Measurements from ENCODE around the gene AHCYL1. TPM values are rescaled to one million over a fixed set of nuclear protein-coding genes. Genes with fewer than 3 reads are reported as not detected.
"Not testable (repeated sequence)": the region's sequence is repeated elsewhere in the genome, so short reads cannot be mapped to it uniquely, and the experiment has no call there.

Gene AHCYL1
- total and polyA plus RNA-seq, 10 donors, result 16.2 to 65.3 (median 50.0) TPM

DNA sequence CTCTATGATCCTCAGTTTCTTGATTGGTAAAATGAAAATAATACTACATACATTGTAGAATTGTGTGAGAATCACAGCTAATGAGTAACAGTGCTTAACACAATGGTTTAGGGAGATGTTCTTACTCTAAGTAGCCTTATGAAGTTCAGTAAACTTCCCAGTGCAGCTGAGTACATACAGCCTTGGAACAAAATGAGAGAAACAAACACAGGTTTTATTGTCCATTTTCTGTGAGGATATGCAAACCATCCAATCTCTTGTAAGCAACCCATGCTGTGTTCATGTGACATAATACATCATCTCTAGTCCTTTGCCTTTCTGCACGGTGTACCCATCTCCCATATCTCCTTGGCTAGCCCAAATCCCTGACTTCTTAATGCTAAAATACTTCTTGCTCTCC is 35.2 kb downstream of the AHCYL1 start:
- Histone ChIP-seq H3K4me1 (peaks cover 0 to 5% (median 0%) of the 10 kb centered on the region in 6 donors), H3K27me3 (replicated peaks in 1 of 7) (no peaks in the 10 kb centered on the region), H3K27ac (no peak overlapping the region), H3K36me3 (peaks cover 11 to 100% (median 87%) of the 10 kb centered on the region in 6 donors), H3K4me3 (no peak overlapping the region), H3K9me3 (no peaks in the 10 kb centered on the region)
- DNase-seq, result no peak
- TF ChIP-seq, protein P1, sequence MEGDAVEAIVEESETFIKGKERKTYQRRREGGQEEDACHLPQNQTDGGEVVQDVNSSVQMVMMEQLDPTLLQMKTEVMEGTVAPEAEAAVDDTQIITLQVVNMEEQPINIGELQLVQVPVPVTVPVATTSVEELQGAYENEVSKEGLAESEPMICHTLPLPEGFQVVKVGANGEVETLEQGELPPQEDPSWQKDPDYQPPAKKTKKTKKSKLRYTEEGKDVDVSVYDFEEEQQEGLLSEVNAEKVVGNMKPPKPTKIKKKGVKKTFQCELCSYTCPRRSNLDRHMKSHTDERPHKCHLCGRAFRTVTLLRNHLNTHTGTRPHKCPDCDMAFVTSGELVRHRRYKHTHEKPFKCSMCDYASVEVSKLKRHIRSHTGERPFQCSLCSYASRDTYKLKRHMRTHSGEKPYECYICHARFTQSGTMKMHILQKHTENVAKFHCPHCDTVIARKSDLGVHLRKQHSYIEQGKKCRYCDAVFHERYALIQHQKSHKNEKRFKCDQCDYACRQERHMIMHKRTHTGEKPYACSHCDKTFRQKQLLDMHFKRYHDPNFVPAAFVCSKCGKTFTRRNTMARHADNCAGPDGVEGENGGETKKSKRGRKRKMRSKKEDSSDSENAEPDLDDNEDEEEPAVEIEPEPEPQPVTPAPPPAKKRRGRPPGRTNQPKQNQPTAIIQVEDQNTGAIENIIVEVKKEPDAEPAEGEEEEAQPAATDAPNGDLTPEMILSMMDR (IDR thresholded peaks at IDR 0.05 in 8 of 11, conservative IDR thresholded peaks at IDR 0.05 in 3 of 11), result no peak
- 91 to 97% (median 95%) methylated on average over 1 of the region's 1 CpG for WGBS, 5 donors
- intact Hi-C loops (cut with DNase I; ENCODE audit: low total_unique reads), result no loop called here

DNA sequence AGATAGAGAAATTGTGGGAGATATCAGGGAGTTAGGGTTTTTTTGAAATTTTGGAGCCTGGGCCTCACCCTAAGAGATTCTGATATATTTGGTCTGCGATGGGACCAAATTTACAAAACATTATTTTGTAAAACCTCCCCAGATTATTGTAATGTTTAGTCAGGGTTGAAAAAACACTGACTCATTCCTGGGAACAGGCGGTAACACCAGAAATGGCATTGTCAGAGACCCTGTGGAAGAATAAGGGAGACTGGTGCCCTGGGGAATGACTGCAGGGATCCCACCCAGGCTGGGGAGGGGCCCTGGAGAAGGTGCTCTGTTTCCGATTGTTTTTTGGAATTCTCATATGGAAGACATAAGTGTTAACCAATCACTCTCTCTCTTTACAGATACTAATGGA is 36.7 kb downstream of the AHCYL1 start:
- H3K4me3 ChIP-seq, result no peak overlapping the region
- peaks cover 0 to 5% (median 0%) of the 10 kb centered on the region in 6 donors for H3K4me1 ChIP-seq
- no peaks in the 10 kb centered on the region for H3K27me3 ChIP-seq (replicated peaks in 1 of 7)
- WGBS, 5 donors, result 91 to 98% (median 92%) methylated on average over 3 of the region's 3 CpGs
- no peaks in the 10 kb centered on the region for H3K9me3 ChIP-seq
- intact Hi-C loops (cut with DNase I; ENCODE audit: low total_unique reads), result no loop called here
- H3K36me3 ChIP-seq, result peaks cover 7 to 95% (median 72%) of the 10 kb centered on the region in 6 donors
- no peak overlapping the region for H3K27ac ChIP-seq
- TF ChIP-seq POLR2AphosphoS5 (IDR thresholded peaks at IDR 0.05), result no peak
- TF ChIP-seq, protein P1 (IDR thresholded peaks at IDR 0.05 in 8 of 11, conservative IDR thresholded peaks at IDR 0.05 in 3 of 11), result no peak
- TF ChIP-seq POLR2A (IDR thresholded peaks at IDR 0.05), result no peak
- DNase-seq, result no peak

DNA sequence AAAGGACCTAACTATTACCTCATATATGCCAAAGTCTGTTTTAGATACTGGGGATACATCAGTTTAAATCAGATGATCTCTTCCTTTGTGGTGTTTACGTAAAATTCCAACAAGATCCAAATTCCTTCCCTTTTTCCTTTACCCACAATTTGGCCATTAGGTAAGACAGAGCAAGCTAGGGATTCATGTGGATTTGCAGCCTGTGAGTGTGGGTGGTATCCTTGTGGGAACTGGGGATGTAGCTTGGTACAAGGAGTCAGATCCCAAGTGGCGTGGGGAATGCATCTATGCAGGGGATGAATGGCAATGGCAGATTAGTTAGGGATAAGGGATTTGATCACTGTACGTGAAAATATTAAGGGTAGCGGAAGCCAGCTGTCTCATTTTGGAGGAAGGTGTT is 40.0 kb downstream of the AHCYL1 start:
- Histone ChIP-seq H3K27ac (no peak overlapping the region), H3K4me3 (no peak overlapping the region), H3K9me3 (no peaks in the 10 kb centered on the region), H3K36me3 (peaks cover 2 to 62% (median 40%) of the 10 kb centered on the region in 6 donors), H3K4me1 (peaks cover 0 to 8% (median 2%) of the 10 kb centered on the region in 6 donors), H3K27me3 (replicated peaks in 1 of 7) (no peaks in the 10 kb centered on the region)
- intact Hi-C loops (cut with DNase I; ENCODE audit: low total_unique reads), result no loop called here
- no peak for DNase-seq
- 91 to 97% (median 95%) methylated on average over 4 of the region's 4 CpGs for WGBS, 5 donors
- peak in 1 of 3 donors; percentile 32 for TF ChIP-seq POLR2AphosphoS5 (IDR thresholded peaks at IDR 0.05)
- TF ChIP-seq POLR2A (IDR thresholded peaks at IDR 0.05), result no peak
- TF ChIP-seq, protein P1 (IDR thresholded peaks at IDR 0.05 in 8 of 11, conservative IDR thresholded peaks at IDR 0.05 in 3 of 11), result no peak

DNA sequence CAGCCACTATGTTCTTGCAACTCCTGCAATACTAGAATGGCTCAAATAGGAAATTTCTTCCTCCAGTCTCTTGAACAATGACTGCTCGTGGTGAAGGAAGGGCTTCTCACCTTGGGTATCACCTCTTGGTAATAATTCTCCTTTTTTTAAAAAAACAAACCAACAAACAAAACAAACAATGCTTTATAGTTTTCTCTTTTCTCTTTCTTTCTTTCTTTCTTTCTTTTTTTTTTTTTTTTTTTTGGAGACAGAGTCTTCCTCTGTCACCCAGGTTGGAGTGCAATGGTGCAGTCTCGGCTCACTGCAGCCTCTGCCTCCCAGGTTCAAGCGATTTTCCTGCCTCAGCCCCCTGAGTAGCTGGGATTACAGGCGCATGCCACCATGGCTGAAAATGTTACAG is 46.1 kb downstream of the AHCYL1 start:
- H3K9me3 ChIP-seq, result not testable (repeated sequence)
- 63 to 78% (median 74%) methylated on average over 4 of the region's 4 CpGs for WGBS, 5 donors

DNA sequence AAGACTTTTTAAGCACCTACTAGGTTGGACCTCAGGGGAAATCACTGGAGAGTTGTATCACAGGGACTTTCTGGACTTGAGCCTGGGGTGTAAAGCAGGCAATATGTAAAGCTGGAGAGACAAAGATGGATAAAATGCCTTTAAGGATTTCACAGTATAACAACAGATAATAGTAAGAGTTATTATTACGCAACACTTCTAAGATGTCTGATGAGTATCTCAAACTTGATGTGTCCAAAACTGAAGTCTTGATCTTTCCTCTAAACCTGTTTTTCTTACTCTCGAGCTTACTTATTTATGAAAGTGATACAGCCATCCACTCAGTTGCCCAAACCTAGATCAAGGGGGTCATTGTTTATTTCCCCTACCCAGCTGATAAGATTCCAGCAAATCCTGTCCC is 47.8 kb downstream of the AHCYL1 start:
- DNase-seq, result no peak
- Histone ChIP-seq H3K27ac (no peak overlapping the region), H3K27me3 (replicated peaks in 1 of 7) (no peaks in the 10 kb centered on the region), H3K4me1 (peaks cover 19 to 69% (median 49%) of the 10 kb centered on the region in 6 donors), H3K9me3 (no peaks in the 10 kb centered on the region), H3K4me3 (no peak overlapping the region), H3K36me3 (peaks cover 0 to 12% (median 0%) of the 10 kb centered on the region in 6 donors)
- intact Hi-C loops (cut with DNase I; ENCODE audit: low total_unique reads), result no loop called here
- 91 to 100% (median 95%) methylated on average over 2 of the region's 2 CpGs for WGBS, 5 donors
- TF ChIP-seq POLR2A (IDR thresholded peaks at IDR 0.05), result no peak
- no peak for TF ChIP-seq POLR2AphosphoS5 (IDR thresholded peaks at IDR 0.05)
- TF ChIP-seq, protein P1 (IDR thresholded peaks at IDR 0.05 in 8 of 11, conservative IDR thresholded peaks at IDR 0.05 in 3 of 11), result no peak

More for the DNA sequence above, 46.1 kb downstream of the AHCYL1 start:
- H3K36me3 ChIP-seq; DNase-seq; intact Hi-C loops (cut with DNase I; ENCODE audit: low total_unique reads); H3K27me3 ChIP-seq (replicated peaks in 1 of 7): not testable (repeated sequence)
- H3K4me3 ChIP-seq, result peak overlapping the region in 3 of 8 donors; percentile 6 to 53 (median 15)
- peak overlapping the region in 7 of 8 donors; percentile 70 to 84 (median 76) for H3K27ac ChIP-seq
- peaks cover 8 to 52% (median 34%) of the 10 kb centered on the region in 6 donors for H3K4me1 ChIP-seq
